HUES48 (cell line): Measurements from ENCODE around the gene C17orf75.

Experiments
- H3K27ac ChIP-seq: one replicate; pipeline ENCODE4 v1.7.0; 2013; ENCODE audit warnings: low read depth, low read length, inconsistent platforms
- H3K27me3 ChIP-seq: 2 replicates; pipeline ENCODE4 v1.6.1; 2013; ENCODE audit warnings: mild to moderate bottlenecking, low read length; ENCODE audit not compliant: control insufficient read depth, insufficient read depth
- H3K36me3 ChIP-seq: 2 replicates; pipeline ENCODE4 v1.6.1; 2013; ENCODE audit warnings: low read length; ENCODE audit not compliant: control insufficient read depth, insufficient read depth
- H3K4me1 ChIP-seq: 2 replicates; pipeline ENCODE4 v1.6.1; 2013; ENCODE audit warnings: mild to moderate bottlenecking, low read length; ENCODE audit not compliant: control insufficient read depth, insufficient read depth
- H3K4me3 ChIP-seq: 2 replicates; pipeline ENCODE4 v1.5.1; 2013; ENCODE audit warnings: mild to moderate bottlenecking, low read depth, low read length
- H3K9ac ChIP-seq: 2 replicates; pipeline ENCODE4 v1.6.1; 2013; ENCODE audit warnings: mild to moderate bottlenecking, low read depth, low read length, moderate library complexity
- H3K9me3 ChIP-seq: 2 replicates; pipeline ENCODE4 v1.6.1; 2013; ENCODE audit warnings: low read length; ENCODE audit not compliant: control insufficient read depth, insufficient read depth

The C17orf75 gene

DNA sequence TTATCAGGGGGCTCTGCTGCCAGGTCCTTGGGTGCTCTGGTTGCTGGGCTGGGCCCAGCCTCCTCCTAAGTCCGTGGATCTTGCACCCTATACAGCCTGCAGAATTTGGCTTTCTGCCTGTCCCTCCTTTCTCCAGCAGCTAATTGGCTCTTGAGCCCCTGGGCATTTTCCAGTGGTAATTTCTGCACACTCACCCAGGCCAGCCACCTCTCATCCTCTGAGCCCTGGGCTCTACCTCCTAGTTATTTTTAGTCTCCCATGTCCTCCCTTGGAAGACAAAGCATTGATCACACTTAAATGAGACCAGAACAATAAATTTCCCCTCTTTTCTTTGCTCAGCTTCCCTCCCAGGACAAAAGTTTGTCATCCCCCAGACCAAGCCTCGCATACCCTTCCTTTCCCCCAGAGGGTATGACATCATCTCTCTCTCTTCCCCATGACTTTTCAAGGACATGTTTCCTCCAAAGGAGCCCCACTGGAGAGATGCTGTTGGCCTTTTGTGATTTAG is 38.1 kb downstream of the C17orf75 start:
- Histone ChIP-seq H3K36me3 (peaks cover 4% of the 10 kb centered on the region; the same call in 1 of the 2 replicates), H3K27me3 (no peaks in the 10 kb centered on the region), H3K27ac (peak overlapping the region; percentile 99), H3K9me3 (no peaks in the 10 kb centered on the region), H3K4me3 (peak overlapping the region; percentile 9; the same call in 1 of the 2 replicates), H3K4me1 (peaks cover 37% of the 10 kb centered on the region), H3K9ac (no peak overlapping the region)

DNA sequence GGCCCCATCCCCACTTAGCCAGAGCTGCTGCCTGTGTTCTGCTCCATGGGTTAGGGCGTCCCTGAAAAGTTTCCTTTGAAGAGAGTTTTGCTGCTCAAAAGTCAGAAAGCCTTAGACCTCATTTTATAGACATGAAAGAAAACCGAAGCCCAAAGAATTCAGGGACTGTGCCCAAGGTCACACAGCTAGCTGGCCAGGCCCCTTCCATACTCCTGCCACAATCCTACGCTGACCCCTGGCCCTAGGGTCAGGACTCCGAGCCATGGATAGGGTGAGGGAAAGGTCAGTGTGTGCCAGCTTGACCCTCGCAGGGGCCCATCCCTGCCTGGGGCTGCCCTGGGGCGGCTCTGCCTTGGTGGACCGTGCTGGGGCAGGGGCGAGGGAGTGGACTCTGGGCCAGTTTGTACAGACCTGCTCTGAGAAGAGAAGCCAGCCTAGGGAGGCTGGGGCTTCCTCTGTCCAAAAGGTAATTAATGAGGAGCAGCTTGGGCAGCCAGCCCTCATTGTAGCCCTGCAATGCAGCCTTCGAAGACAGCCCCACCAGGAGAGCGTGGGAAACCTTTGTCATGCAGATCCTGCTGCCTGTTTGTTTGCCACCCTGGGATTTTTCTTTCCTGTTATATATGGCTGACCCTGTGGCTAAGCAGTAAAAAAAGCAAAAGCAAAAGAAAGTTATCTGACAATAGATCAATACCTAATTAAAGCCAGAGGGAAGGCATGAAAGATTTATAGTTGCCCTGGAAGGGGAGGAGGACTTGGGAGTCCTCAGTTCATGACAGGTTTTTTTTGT is 38.9 kb downstream of the C17orf75 start:
- peak overlapping the region; percentile 29; the same call in 1 of the 2 replicates for H3K4me3 ChIP-seq
- peaks cover 37% of the 10 kb centered on the region for H3K4me1 ChIP-seq
- peak overlapping the region; percentile 99 for H3K27ac ChIP-seq
- H3K9ac ChIP-seq = peak overlapping the region; percentile 23
- H3K36me3 ChIP-seq = peaks cover 9% of the 10 kb centered on the region; the same call in 1 of the 2 replicates
- H3K27me3 ChIP-seq = no peaks in the 10 kb centered on the region
- H3K9me3 ChIP-seq = no peaks in the 10 kb centered on the region

GRCh38 chr17:32302037-32302436 is 39.9 kb downstream of the C17orf75 start:
- Histone ChIP-seq H3K27ac (peak overlapping the region; percentile 27), H3K27me3 (no peaks in the 10 kb centered on the region), H3K9me3 (no peaks in the 10 kb centered on the region), H3K9ac (no peak overlapping the region), H3K36me3 (peaks cover 12% of the 10 kb centered on the region), H3K4me3 (no peak overlapping the region), H3K4me1 (peaks cover 32% of the 10 kb centered on the region)

GRCh38 chr17:32299580-32300164 is 42.3 kb downstream of the C17orf75 start:
- no peak overlapping the region for H3K27ac ChIP-seq
- H3K4me1 ChIP-seq = peaks cover 32% of the 10 kb centered on the region
- peaks cover 19% of the 10 kb centered on the region; the same call in 1 of the 2 replicates for H3K36me3 ChIP-seq
- H3K9ac ChIP-seq = no peak overlapping the region
- H3K9me3 ChIP-seq = no peaks in the 10 kb centered on the region
- no peak overlapping the region for H3K4me3 ChIP-seq
- no peaks in the 10 kb centered on the region for H3K27me3 ChIP-seq

DNA sequence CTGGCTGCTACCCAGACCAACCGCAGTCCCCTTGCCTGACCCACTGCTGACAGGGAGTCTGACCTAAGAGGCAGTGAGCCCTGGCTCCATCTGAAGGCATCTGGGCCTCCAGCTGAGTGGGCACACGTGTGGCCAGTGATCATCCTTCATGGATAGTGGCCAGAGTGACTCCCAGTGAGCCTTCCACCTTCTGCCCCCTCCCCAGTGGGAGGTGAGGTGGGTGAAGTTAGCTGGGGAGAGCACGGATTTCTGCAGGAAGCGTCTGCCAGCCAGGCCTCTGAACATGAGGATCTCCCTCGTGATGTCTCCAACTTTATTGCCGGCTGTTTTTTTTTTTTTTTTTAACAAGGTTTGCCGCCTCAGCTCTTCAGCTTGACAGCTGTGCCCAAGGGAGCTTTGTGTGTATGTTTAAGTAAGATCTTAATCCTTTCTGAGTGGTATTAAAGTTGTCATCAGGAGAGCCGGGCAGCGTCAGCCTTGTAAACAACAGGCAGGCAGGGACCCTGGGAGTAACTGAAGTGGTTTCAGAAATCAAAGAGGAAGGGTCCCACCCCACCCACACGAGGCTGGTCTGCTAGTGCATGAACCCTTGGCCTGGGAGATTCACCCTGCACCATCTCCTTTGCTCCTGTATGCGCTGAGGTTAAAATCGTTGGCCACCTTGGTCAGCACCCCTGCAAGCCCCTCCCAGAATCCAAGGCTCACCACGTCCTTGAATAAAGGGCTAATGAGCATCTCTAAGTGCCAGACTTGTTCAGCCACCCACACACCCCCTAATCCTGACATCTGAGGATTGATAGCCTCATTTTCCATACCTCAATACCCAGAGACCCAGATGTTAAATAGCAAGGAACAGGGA is 43.0 kb downstream of the C17orf75 start:
- no peak overlapping the region for H3K9ac ChIP-seq
- no peak overlapping the region for H3K4me3 ChIP-seq
- H3K9me3 ChIP-seq = no peaks in the 10 kb centered on the region
- peaks cover 19% of the 10 kb centered on the region; the same call in 1 of the 2 replicates for H3K36me3 ChIP-seq
- H3K27me3 ChIP-seq = no peaks in the 10 kb centered on the region
- H3K27ac ChIP-seq = no peak overlapping the region
- H3K4me1 ChIP-seq = peaks cover 24% of the 10 kb centered on the region

GRCh38 chr17:32298298-32298697 is 43.7 kb downstream of the C17orf75 start:
- H3K27me3 ChIP-seq = no peaks in the 10 kb centered on the region
- no peak overlapping the region for H3K4me3 ChIP-seq

GRCh38 chr17:32297860-32298259 is 44.1 kb downstream of the C17orf75 start:
- peaks cover 13% of the 10 kb centered on the region for H3K4me1 ChIP-seq
- H3K27ac ChIP-seq = no peak overlapping the region
- H3K4me3 ChIP-seq = no peak overlapping the region
- no peak overlapping the region for H3K9ac ChIP-seq
- H3K27me3 ChIP-seq = no peaks in the 10 kb centered on the region
- no peaks in the 10 kb centered on the region for H3K9me3 ChIP-seq
- H3K36me3 ChIP-seq = peaks cover 19% of the 10 kb centered on the region; the same call in 1 of the 2 replicates

More at GRCh38 chr17:32298298-32298697, 43.7 kb downstream of the C17orf75 start:
- H3K9me3 ChIP-seq = no peaks in the 10 kb centered on the region
- no peak overlapping the region for H3K9ac ChIP-seq
- peaks cover 18% of the 10 kb centered on the region for H3K4me1 ChIP-seq
- peaks cover 19% of the 10 kb centered on the region; the same call in 1 of the 2 replicates for H3K36me3 ChIP-seq
- H3K27ac ChIP-seq = no peak overlapping the region

- H3K27me3 ChIP-seq = no peaks in the 10 kb centered on the region
- peaks cover 9% of the 10 kb centered on the region; the same call in 1 of the 2 replicates for H3K4me1 ChIP-seq
- H3K4me3 ChIP-seq = no peak overlapping the region
- no peak overlapping the region for H3K9ac ChIP-seq
- peaks cover 19% of the 10 kb centered on the region; the same call in 1 of the 2 replicates for H3K36me3 ChIP-seq
- H3K9me3 ChIP-seq = no peaks in the 10 kb centered on the region
- no peak overlapping the region for H3K27ac ChIP-seq
These were observed 44.5 kb downstream of the C17orf75 start for GRCh38 chr17:32297424-32297823.

GRCh38 chr17:32292094-32292493 is 49.9 kb downstream of the C17orf75 start:
- peaks cover 37% of the 10 kb centered on the region for H3K4me1 ChIP-seq

GRCh38 chr17:32289471-32290070 is 52.4 kb downstream of the C17orf75 start:
- Histone ChIP-seq H3K9ac (no peak overlapping the region), H3K4me3 (no peak overlapping the region), H3K27me3 (no peaks in the 10 kb centered on the region), H3K9me3 (no peaks in the 10 kb centered on the region), H3K36me3 (peaks cover 3% of the 10 kb centered on the region; the same call in 1 of the 2 replicates), H3K4me1 (peaks cover 30% of the 10 kb centered on the region), H3K27ac (peak overlapping the region; percentile 90)

More at GRCh38 chr17:32292094-32292493, 49.9 kb downstream of the C17orf75 start:
- Histone ChIP-seq H3K36me3 (peaks cover 6% of the 10 kb centered on the region; the same call in 1 of the 2 replicates), H3K27ac (no peak overlapping the region), H3K9me3 (no peaks in the 10 kb centered on the region), H3K27me3 (no peaks in the 10 kb centered on the region), H3K4me3 (no peak overlapping the region), H3K9ac (no peak overlapping the region)
